Renal cortical epithelial cell (primary cell): ENCODE results near the gene RNF220. TPM values are rescaled to one million over a fixed set of nuclear protein-coding genes. Genes with fewer than 3 reads are reported as not detected.

Source experiments
- DNase-seq: peaks from one replicate; pipeline ENCODE4 v3.0.0-alpha.2; 2011; ENCODE audit warnings: low read depth
- total RNA-seq: library from RNA; depleted of rRNA; stranded (reverse); fragments of >200 nt; gene quantifications from 2 replicates; pipeline ENCODE4 v1.2.3, GENCODE V29; 2014

The RNF220 gene
- total RNA-seq, 1 donor from 2014 or later: 78.4 TPM

GRCh38 chr1:44635439-44635838 lies 230.4 kb downstream of the RNF220 start:
- no peak for DNase-seq

- no peak for DNase-seq
These were observed 231.1 kb downstream of the RNF220 start for GRCh38 chr1:44636083-44636687.

- no peak for DNase-seq
These were observed 231.9 kb downstream of the RNF220 start for GRCh38 chr1:44636688-44637598.

- DNase-seq: no peak
These were observed 232.8 kb downstream of the RNF220 start for GRCh38 chr1:44637702-44638411.

GRCh38 chr1:44640200-44640853 lies 235.3 kb downstream of the RNF220 start:
- DNase-seq: no peak

GRCh38 chr1:44641126-44642102 lies 236.4 kb downstream of the RNF220 start:
- no peak for DNase-seq

GRCh38 chr1:44642255-44642654 lies 237.2 kb downstream of the RNF220 start:
- DNase-seq: no peak

GRCh38 chr1:44642925-44643324 lies 237.9 kb downstream of the RNF220 start:
- no peak for DNase-seq

- no peak for DNase-seq
These were observed 238.8 kb downstream of the RNF220 start for GRCh38 chr1:44643721-44644334.

- no peak for DNase-seq
These were observed 239.8 kb downstream of the RNF220 start for GRCh38 chr1:44644806-44645205.

- DNase-seq: no peak
These were observed 240.6 kb downstream of the RNF220 start for GRCh38 chr1:44645476-44646244.

GRCh38 chr1:44646261-44647110 lies 241.4 kb downstream of the RNF220 start:
- DNase-seq: no peak

- DNase-seq: no peak
These were observed 242.8 kb downstream of the RNF220 start for GRCh38 chr1:44647896-44648295.

GRCh38 chr1:44648529-44649250 lies 243.6 kb downstream of the RNF220 start:
- DNase-seq: no peak

- no peak for DNase-seq
These were observed 244.7 kb downstream of the RNF220 start for GRCh38 chr1:44649788-44650158.

GRCh38 chr1:44650159-44650831 lies 245.2 kb downstream of the RNF220 start:
- no peak for DNase-seq

GRCh38 chr1:44651069-44651468 lies 246.0 kb downstream of the RNF220 start:
- DNase-seq: no peak
